IPS-NIHi11 (cell line): ENCODE measurements around the gene NGF.
A peak's percentile ranks its signal among the peaks of the same experiment; 100 is the strongest.

ENCODE experiments used
- DNase-seq: peaks from one replicate; pipeline ENCODE4 v3.0.0; 2012; ENCODE audit warnings: mixed read lengths, low spot score

Gene NGF

GRCh38 chr1:115282807-115283208, 55.2 kb downstream of the NGF start:
- DNase-seq = no peak

- no peak for DNase-seq
These were observed 56.9 kb downstream of the NGF start for GRCh38 chr1:115281143-115281542.

- no peak for DNase-seq
These were observed 58.0 kb downstream of the NGF start for GRCh38 chr1:115280064-115280463.

- no peak for DNase-seq
These were observed 59.8 kb downstream of the NGF start for GRCh38 chr1:115278211-115278610.

- no peak for DNase-seq
These were observed 60.8 kb downstream of the NGF start for GRCh38 chr1:115277276-115277675.

GRCh38 chr1:115275216-115275615, 62.8 kb downstream of the NGF start:
- peak; percentile 55 for DNase-seq

- DNase-seq = no peak
These were observed 63.6 kb downstream of the NGF start for GRCh38 chr1:115274467-115274866.

GRCh38 chr1:115266729-115267421, 71.2 kb downstream of the NGF start:
- no peak for DNase-seq

GRCh38 chr1:115265099-115265498, 73.0 kb downstream of the NGF start:
- DNase-seq = no peak

GRCh38 chr1:115262886-115263285, 75.2 kb downstream of the NGF start:
- DNase-seq = no peak

- no peak for DNase-seq
These were observed 76.6 kb downstream of the NGF start for GRCh38 chr1:115261496-115261895.

GRCh38 chr1:115258302-115258866, 79.7 kb downstream of the NGF start:
- DNase-seq = no peak

GRCh38 chr1:115257591-115257990, 80.5 kb downstream of the NGF start:
- no peak for DNase-seq

GRCh38 chr1:115255154-115255553, 82.9 kb downstream of the NGF start:
- DNase-seq = no peak

- no peak for DNase-seq
These were observed 85.5 kb downstream of the NGF start for GRCh38 chr1:115252585-115252984.

- DNase-seq = no peak
These were observed 86.2 kb downstream of the NGF start for GRCh38 chr1:115251856-115252255.

- no peak for DNase-seq
These were observed 86.7 kb downstream of the NGF start for GRCh38 chr1:115251340-115251748.

- DNase-seq = no peak
These were observed 91.5 kb downstream of the NGF start for GRCh38 chr1:115246526-115246925.

GRCh38 chr1:115245227-115245626, 92.8 kb downstream of the NGF start:
- no peak for DNase-seq

- DNase-seq = no peak
These were observed 95.5 kb downstream of the NGF start for GRCh38 chr1:115242543-115242942.

- no peak for DNase-seq
These were observed 96.7 kb downstream of the NGF start for GRCh38 chr1:115241309-115241708.

GRCh38 chr1:115240297-115240696, 97.8 kb downstream of the NGF start:
- no peak for DNase-seq

GRCh38 chr1:115239426-115239825, 98.6 kb downstream of the NGF start:
- no peak for DNase-seq

GRCh38 chr1:115239148-115239422, 99.0 kb downstream of the NGF start:
- no peak for DNase-seq
